DND-41 (cell line): ENCODE data around the gene GAB4.

ENCODE experiments used
- EZH2 ChIP-seq: IDR thresholded peaks from 3 replicates; pipeline ENCODE4 v1.6.1; 2012; ENCODE audit warnings: borderline replicate concordance, low read depth, mild to moderate bottlenecking, moderate library complexity, low read length, inconsistent platforms; ENCODE audit not compliant: severe bottlenecking
- TF ChIP-seq, protein P1 (sequence below): IDR thresholded peaks from 2 replicates; pipeline ENCODE4 v1.5.1; 2012; ENCODE audit warnings: borderline replicate concordance, low read length, moderate library complexity, mild to moderate bottlenecking; ENCODE audit not compliant: poor library complexity, severe bottlenecking; ENCODE audit errors: extremely low read depth

DNA sequence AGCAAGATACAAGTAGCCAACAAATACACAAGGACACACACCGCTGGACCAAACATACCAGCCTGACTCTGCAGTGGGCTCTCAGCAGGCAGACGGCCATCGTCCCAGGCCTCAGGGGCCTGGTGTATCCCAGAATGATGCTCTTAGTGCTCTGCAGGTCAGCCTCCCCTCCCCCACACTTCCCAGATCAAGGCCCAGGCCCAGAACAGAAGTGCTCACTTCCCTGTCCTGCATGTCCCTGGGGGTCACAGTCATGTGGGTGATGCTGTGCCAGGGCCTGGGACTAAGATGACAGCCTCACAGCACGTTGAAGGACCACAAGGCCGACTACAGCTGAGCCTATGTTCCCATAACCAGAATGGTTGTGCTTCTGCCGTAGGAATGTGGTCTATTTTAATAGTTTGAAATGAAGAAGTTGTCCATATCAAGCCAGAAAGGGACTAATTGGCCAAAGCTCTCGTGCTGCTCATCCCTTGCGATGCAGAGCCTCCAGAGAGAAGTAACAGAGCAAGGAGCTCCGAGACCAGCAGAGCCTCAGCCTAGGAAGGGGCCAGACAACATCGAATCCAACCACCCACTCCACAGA, 48.6 kb downstream of the GAB4 start:
- TF ChIP-seq, protein P1, sequence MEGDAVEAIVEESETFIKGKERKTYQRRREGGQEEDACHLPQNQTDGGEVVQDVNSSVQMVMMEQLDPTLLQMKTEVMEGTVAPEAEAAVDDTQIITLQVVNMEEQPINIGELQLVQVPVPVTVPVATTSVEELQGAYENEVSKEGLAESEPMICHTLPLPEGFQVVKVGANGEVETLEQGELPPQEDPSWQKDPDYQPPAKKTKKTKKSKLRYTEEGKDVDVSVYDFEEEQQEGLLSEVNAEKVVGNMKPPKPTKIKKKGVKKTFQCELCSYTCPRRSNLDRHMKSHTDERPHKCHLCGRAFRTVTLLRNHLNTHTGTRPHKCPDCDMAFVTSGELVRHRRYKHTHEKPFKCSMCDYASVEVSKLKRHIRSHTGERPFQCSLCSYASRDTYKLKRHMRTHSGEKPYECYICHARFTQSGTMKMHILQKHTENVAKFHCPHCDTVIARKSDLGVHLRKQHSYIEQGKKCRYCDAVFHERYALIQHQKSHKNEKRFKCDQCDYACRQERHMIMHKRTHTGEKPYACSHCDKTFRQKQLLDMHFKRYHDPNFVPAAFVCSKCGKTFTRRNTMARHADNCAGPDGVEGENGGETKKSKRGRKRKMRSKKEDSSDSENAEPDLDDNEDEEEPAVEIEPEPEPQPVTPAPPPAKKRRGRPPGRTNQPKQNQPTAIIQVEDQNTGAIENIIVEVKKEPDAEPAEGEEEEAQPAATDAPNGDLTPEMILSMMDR, result no peak
- no peak for TF ChIP-seq EZH2
